Tibial nerve (tissue), 4 donors: Measurements from ENCODE around the gene USP53. TPM values are rescaled to one million over a fixed set of nuclear protein-coding genes. Genes with fewer than 3 reads are reported as not detected.

ENCODE experiments used
- DNase-seq, 2 donors: peaks; one replicate each; pipeline ENCODE4 v3.0.0-alpha.2; 2019; ENCODE audit warnings: low spot score in 2 of 2
- H3K27ac ChIP-seq, 4 donors: fragments of 200-600 bp; sonication (generic) in 3 of 4; one replicate each; pipeline ENCODE4 v1.5.1; 2017 to 2019; ENCODE audit warnings: mild to moderate bottlenecking in 1 of 4
- H3K27me3 ChIP-seq, 2 donors: fragments of 200-600 bp; sonication (generic) in 1 of 2; one replicate each; pipeline versions ENCODE4 v1.5.1 to v1.6.0; 2017 to 2019
- H3K36me3 ChIP-seq, 3 donors: fragments of 200-600 bp; sonication (generic); one replicate each; pipeline ENCODE4 v1.5.1; 2018 to 2019
- H3K4me1 ChIP-seq, 4 donors: fragments of 200-600 bp; sonication (generic) in 3 of 4; one replicate each; pipeline ENCODE4 v1.5.1; 2017 to 2019
- H3K4me3 ChIP-seq, 4 donors: fragments of 200-600 bp; sonication (generic) in 3 of 4; one replicate each; pipeline ENCODE4 v1.5.1; 2017 to 2019; ENCODE audit warnings: mild to moderate bottlenecking in 1 of 4, moderate library complexity in 1 of 4
- H3K9me3 ChIP-seq, 4 donors: fragments of 200-600 bp; sonication (generic) in 3 of 4; one replicate each; pipeline ENCODE4 v1.5.1; 2017 to 2019
- CTCF ChIP-seq, 5 experiments: fragments of 200-600 bp in 3 of 5; fragments of 450-650 bp in 2 of 5; sonication (generic) in 3 of 5; IDR thresholded peaks; one replicate each; pipeline ENCODE4 v1.5.1; 2016 to 2019; ENCODE audit warnings: antibody characterized with exemption in 5 of 5, mild to moderate bottlenecking in 3 of 5, moderate library complexity in 2 of 5
- EP300 ChIP-seq, 2 donors: sonication (generic); formaldehyde crosslinking; IDR thresholded peaks; one replicate each; pipeline ENCODE4 v1.6.1; 2017; ENCODE audit warnings: antibody characterized with exemption in 2 of 2, mild to moderate bottlenecking in 1 of 2
- POLR2A ChIP-seq, 2 donors: fragments of 450-650 bp; IDR thresholded peaks; one replicate each; pipeline ENCODE4 v1.6.1; 2017; ENCODE audit warnings: antibody characterized with exemption in 2 of 2, mild to moderate bottlenecking in 2 of 2, moderate library complexity in 2 of 2
- WGBS, 2 donors: methylation state at CpG; one replicate each; pipeline ENCODE4 v1.1.5; 2018; 5-methylcytosine and 5-hydroxymethylcytosine counted together
- total RNA-seq, 4 donors: library from RNA; depleted of rRNA; stranded (reverse); fragments of >200 nt; gene quantifications; one replicate each; pipeline ENCODE4 v1.1.0, GENCODE V29; 2016

Gene USP53
- total RNA-seq, 4 donors from 2014 or later = 549 to 892 (median 654) TPM

GRCh38 chr4:119197772-119198212 is 14.7 kb upstream of the USP53 start:
- no peaks in the 10 kb centered on the region for H3K4me1 ChIP-seq
- H3K36me3 ChIP-seq = no peaks in the 10 kb centered on the region
- peaks cover 0 to 2% of the 10 kb centered on the region in 2 donors for H3K27me3 ChIP-seq
- H3K9me3 ChIP-seq = no peaks in the 10 kb centered on the region
- DNase-seq = no peak
- no peak overlapping the region for H3K27ac ChIP-seq
- 91% methylated on average over 10 to 11 of the region's 11 CpGs for WGBS, 2 donors
- TF ChIP-seq CTCF (IDR thresholded peaks at IDR 0.05) = no peak
- no peak for TF ChIP-seq EP300 (IDR thresholded peaks at IDR 0.05)
- no peak for TF ChIP-seq POLR2A (IDR thresholded peaks at IDR 0.05)
- H3K4me3 ChIP-seq = no peak overlapping the region

- no peak for TF ChIP-seq EP300 (IDR thresholded peaks at IDR 0.05)
- TF ChIP-seq POLR2A (IDR thresholded peaks at IDR 0.05) = no peak
- no peak for TF ChIP-seq CTCF (IDR thresholded peaks at IDR 0.05)
- Histone ChIP-seq H3K27me3 (no peaks in the 10 kb centered on the region), H3K4me1 (peaks cover 0 to 49% (median 24%) of the 10 kb centered on the region in 4 donors), H3K27ac (peak overlapping the region; percentile 47 to 99 (median 74)), H3K9me3 (no peaks in the 10 kb centered on the region), H3K36me3 (no peaks in the 10 kb centered on the region), H3K4me3 (no peak overlapping the region)
- no peak for DNase-seq
- WGBS, 2 donors = 32 to 42% methylated on average over 4 of the region's 4 CpGs
Observed at GRCh38 chr4:119204916-119205315, 7.6 kb upstream of the USP53 start.

GRCh38 chr4:119205690-119206089 is 6.8 kb upstream of the USP53 start:
- no peaks in the 10 kb centered on the region for H3K36me3 ChIP-seq
- no peak for TF ChIP-seq CTCF (IDR thresholded peaks at IDR 0.05)
- TF ChIP-seq POLR2A (IDR thresholded peaks at IDR 0.05) = no peak
- no peak for TF ChIP-seq EP300 (IDR thresholded peaks at IDR 0.05)
- H3K9me3 ChIP-seq = no peaks in the 10 kb centered on the region
- peaks cover 0 to 56% (median 24%) of the 10 kb centered on the region in 4 donors for H3K4me1 ChIP-seq
- H3K27me3 ChIP-seq = no peaks in the 10 kb centered on the region
- peak overlapping the region; percentile 47 to 99 (median 74) for H3K27ac ChIP-seq
- DNase-seq = no peak
- H3K4me3 ChIP-seq = no peak overlapping the region

GRCh38 chr4:119206178-119206577 is 6.3 kb upstream of the USP53 start:
- Histone ChIP-seq H3K27ac (peak overlapping the region; percentile 47 to 99 (median 74)), H3K27me3 (no peaks in the 10 kb centered on the region), H3K36me3 (no peaks in the 10 kb centered on the region), H3K4me3 (no peak overlapping the region), H3K4me1 (peaks cover 0 to 61% (median 25%) of the 10 kb centered on the region in 4 donors), H3K9me3 (no peaks in the 10 kb centered on the region)
- no peak for DNase-seq
- TF ChIP-seq CTCF (IDR thresholded peaks at IDR 0.05) (no peak), EP300 (IDR thresholded peaks at IDR 0.05) (peak; percentile 43 to 80)
- 12 to 14% methylated on average over 1 of the region's 1 CpG for WGBS, 2 donors

GRCh38 chr4:119207051-119207450 is 5.5 kb upstream of the USP53 start:
- Histone ChIP-seq H3K4me1 (peaks cover 0 to 65% (median 27%) of the 10 kb centered on the region in 4 donors), H3K9me3 (no peaks in the 10 kb centered on the region), H3K4me3 (no peak overlapping the region), H3K27ac (peak overlapping the region; percentile 47 to 99 (median 74)), H3K27me3 (no peaks in the 10 kb centered on the region), H3K36me3 (no peaks in the 10 kb centered on the region)
- WGBS, 2 donors = 5 to 15% methylated on average over 1 of the region's 1 CpG
- DNase-seq = no peak
- TF ChIP-seq POLR2A (IDR thresholded peaks at IDR 0.05) (no peak), CTCF (IDR thresholded peaks at IDR 0.05) (no peak), EP300 (IDR thresholded peaks at IDR 0.05) (peak in 1 of 2 donors; percentile 45)
